ENCODE results near the gene GNAL.

GNAL gene

GRCh38 chr18:11780042-11780441, 91.0 kb downstream of the GNAL start:
- no peaks in the 10 kb centered on the region for H3K4me1 Mint-ChIP-seq (ENCODE audit: low read depth)
- H3K27ac Mint-ChIP-seq: no peak overlapping the region
- H3K36me3 Mint-ChIP-seq (ENCODE audit: low read depth): no peaks in the 10 kb centered on the region
- DNase-seq (ENCODE audit: low spot score): no peak
- no peak overlapping the region for H3K4me3 Mint-ChIP-seq
- no peaks in the 10 kb centered on the region for H3K9me3 Mint-ChIP-seq
- H3K27me3 Mint-ChIP-seq (ENCODE audit: low read depth): peaks cover 19% of the 10 kb centered on the region

GRCh38 chr18:11783716-11784331, 94.8 kb downstream of the GNAL start:
- no peak overlapping the region for H3K27ac Mint-ChIP-seq
- no peak overlapping the region for H3K4me3 Mint-ChIP-seq
- peaks cover 18% of the 10 kb centered on the region for H3K27me3 Mint-ChIP-seq (ENCODE audit: low read depth)
- no peaks in the 10 kb centered on the region for H3K9me3 Mint-ChIP-seq
- DNase-seq (ENCODE audit: low spot score): no peak
- H3K36me3 Mint-ChIP-seq (ENCODE audit: low read depth): no peaks in the 10 kb centered on the region
- H3K4me1 Mint-ChIP-seq (ENCODE audit: low read depth): no peaks in the 10 kb centered on the region

DNA sequence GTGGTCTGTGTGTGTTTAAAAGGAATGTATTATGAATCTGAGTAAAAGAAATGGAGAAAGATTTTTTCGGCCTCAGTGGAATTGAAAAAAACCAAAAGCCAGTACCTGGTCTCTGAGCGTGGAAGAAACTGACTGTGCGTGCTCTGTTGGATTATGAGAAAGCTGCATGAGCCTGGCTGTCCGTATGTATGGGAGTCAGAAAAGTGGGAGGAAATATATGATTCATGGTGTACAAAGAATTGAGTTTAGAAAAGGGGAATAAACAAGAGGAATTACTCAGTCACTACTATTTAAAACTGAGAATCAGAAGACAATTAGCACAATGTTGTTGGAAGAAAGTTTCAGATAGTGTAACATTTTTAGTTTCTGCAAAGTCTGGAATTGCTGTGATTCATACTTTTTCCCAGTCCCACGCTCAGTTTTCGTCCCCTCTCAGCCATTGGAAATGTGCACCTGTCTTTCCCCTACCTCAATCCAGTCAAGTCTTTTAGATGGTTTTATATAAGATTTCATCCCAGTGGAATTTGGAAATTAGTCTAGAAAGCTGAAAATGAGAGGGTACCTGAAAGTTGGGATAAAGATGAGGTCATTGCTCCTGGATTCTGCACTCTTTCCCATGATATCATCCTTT, 95.7 kb downstream of the GNAL start:
- no peak for DNase-seq (ENCODE audit: low spot score)
- no peak overlapping the region for H3K27ac Mint-ChIP-seq
- no peaks in the 10 kb centered on the region for H3K9me3 Mint-ChIP-seq
- H3K36me3 Mint-ChIP-seq (ENCODE audit: low read depth): no peaks in the 10 kb centered on the region
- H3K4me1 Mint-ChIP-seq (ENCODE audit: low read depth): no peaks in the 10 kb centered on the region
- no peak overlapping the region for H3K4me3 Mint-ChIP-seq
- peaks cover 13% of the 10 kb centered on the region for H3K27me3 Mint-ChIP-seq (ENCODE audit: low read depth)

DNA sequence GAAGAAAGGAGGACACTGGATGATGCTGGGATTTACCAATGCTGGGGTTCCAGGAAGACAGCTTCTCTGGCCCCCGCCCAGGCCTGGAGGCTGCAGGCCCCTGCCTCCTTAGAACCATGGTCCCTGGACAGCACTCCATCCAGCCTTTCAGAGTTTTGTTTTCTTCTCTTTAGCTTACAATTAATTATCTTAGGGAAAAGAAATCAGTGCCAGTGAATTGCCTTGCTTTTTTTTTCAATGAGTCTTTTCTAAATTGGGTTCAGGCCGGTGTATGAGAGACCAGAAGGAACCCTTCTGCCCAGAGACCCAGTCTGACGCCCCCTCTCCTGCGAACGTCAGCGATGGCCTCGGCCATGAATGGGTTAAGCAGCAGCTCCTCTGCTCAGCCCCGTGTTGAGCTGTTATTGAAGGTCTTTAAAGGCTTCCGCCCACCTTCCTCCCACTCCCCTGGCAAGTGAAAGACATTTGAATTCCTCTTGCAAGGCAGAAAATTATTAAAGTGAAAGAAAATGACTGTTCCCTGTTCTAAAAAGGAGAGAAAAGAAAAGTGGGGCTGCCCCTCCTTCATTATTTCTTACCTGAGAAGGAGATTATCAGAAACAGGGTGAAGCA, 96.5 kb downstream of the GNAL start:
- Mint-ChIP-seq H3K4me3 (no peak overlapping the region), H3K9me3 (no peaks in the 10 kb centered on the region), H3K4me1 (ENCODE audit: low read depth) (no peaks in the 10 kb centered on the region), H3K36me3 (ENCODE audit: low read depth) (no peaks in the 10 kb centered on the region), H3K27ac (no peak overlapping the region), H3K27me3 (ENCODE audit: low read depth) (peaks cover 9% of the 10 kb centered on the region)
- DNase-seq (ENCODE audit: low spot score): no peak

- H3K4me3 Mint-ChIP-seq: no peak overlapping the region
- H3K36me3 Mint-ChIP-seq (ENCODE audit: low read depth): no peaks in the 10 kb centered on the region
- H3K27me3 Mint-ChIP-seq (ENCODE audit: low read depth): peaks cover 2% of the 10 kb centered on the region
- no peaks in the 10 kb centered on the region for H3K9me3 Mint-ChIP-seq
- H3K27ac Mint-ChIP-seq: no peak overlapping the region
- no peaks in the 10 kb centered on the region for H3K4me1 Mint-ChIP-seq (ENCODE audit: low read depth)
- no peak for DNase-seq (ENCODE audit: low spot score)
These were observed 100.8 kb downstream of the GNAL start for GRCh38 chr18:11789716-11790510.

DNA sequence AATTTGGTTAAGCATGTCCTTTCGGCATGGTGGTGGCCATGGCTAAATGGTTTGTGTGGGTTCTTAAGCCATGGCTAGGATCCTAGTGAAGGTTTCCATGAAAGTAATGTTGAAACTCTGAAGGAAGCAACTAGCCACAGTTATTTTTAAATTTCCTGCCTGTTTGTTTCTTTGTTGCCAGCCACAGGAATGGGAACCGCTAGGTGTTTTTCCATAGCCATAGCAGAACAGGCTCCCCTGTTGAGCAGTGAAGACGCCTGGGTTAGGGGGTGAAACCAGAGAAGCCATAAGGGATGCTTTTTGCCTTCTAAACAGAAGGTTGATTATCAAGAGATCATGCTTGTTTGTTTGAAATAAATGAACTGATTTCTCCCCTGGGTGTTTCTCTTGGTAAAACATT, 102.1 kb downstream of the GNAL start:
- H3K27ac Mint-ChIP-seq: no peak overlapping the region
- no peak overlapping the region for H3K4me3 Mint-ChIP-seq
- no peaks in the 10 kb centered on the region for H3K9me3 Mint-ChIP-seq
- no peaks in the 10 kb centered on the region for H3K36me3 Mint-ChIP-seq (ENCODE audit: low read depth)
- DNase-seq (ENCODE audit: low spot score): no peak
- no peaks in the 10 kb centered on the region for H3K4me1 Mint-ChIP-seq (ENCODE audit: low read depth)
- H3K27me3 Mint-ChIP-seq (ENCODE audit: low read depth): peaks cover under 1% of the 10 kb centered on the region

- H3K9me3 Mint-ChIP-seq: no peaks in the 10 kb centered on the region
- no peaks in the 10 kb centered on the region for H3K4me1 Mint-ChIP-seq (ENCODE audit: low read depth)
- no peak for DNase-seq (ENCODE audit: low spot score)
- H3K4me3 Mint-ChIP-seq: no peak overlapping the region
- H3K36me3 Mint-ChIP-seq (ENCODE audit: low read depth): no peaks in the 10 kb centered on the region
- no peak overlapping the region for H3K27ac Mint-ChIP-seq
- no peaks in the 10 kb centered on the region for H3K27me3 Mint-ChIP-seq (ENCODE audit: low read depth)
These were observed 103.6 kb downstream of the GNAL start for GRCh38 chr18:11792632-11793031.

DNA sequence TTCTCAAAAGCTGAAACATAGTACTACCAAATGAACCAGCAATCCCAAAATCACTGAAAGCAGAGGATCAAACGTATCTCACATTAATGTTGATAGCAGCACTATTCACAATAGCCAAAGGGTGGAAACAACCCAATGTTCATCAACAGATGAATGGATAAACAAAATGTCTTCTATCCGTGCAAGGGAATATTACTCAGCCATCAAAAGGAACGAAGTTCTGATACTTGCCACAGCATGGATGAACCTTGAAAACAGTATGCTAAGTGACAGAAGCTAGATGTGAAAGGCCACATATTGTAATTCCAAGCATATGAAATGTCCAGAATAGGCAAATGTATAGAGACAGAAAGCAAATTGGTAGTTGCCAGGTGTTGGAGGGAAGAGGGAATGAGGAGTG, 105.1 kb downstream of the GNAL start:
- no peaks in the 10 kb centered on the region for H3K9me3 Mint-ChIP-seq
- H3K4me3 Mint-ChIP-seq: no peak overlapping the region
- no peak overlapping the region for H3K27ac Mint-ChIP-seq
- no peaks in the 10 kb centered on the region for H3K4me1 Mint-ChIP-seq (ENCODE audit: low read depth)
- no peaks in the 10 kb centered on the region for H3K27me3 Mint-ChIP-seq (ENCODE audit: low read depth)
- DNase-seq (ENCODE audit: low spot score): no peak
- no peaks in the 10 kb centered on the region for H3K36me3 Mint-ChIP-seq (ENCODE audit: low read depth)

- no peak for DNase-seq (ENCODE audit: low spot score)
- Mint-ChIP-seq H3K4me3 (no peak overlapping the region), H3K9me3 (no peaks in the 10 kb centered on the region), H3K27me3 (ENCODE audit: low read depth) (no peaks in the 10 kb centered on the region), H3K36me3 (ENCODE audit: low read depth) (no peaks in the 10 kb centered on the region), H3K27ac (no peak overlapping the region), H3K4me1 (ENCODE audit: low read depth) (no peaks in the 10 kb centered on the region)
These were observed 106.9 kb downstream of the GNAL start for GRCh38 chr18:11795916-11796315.

DNA sequence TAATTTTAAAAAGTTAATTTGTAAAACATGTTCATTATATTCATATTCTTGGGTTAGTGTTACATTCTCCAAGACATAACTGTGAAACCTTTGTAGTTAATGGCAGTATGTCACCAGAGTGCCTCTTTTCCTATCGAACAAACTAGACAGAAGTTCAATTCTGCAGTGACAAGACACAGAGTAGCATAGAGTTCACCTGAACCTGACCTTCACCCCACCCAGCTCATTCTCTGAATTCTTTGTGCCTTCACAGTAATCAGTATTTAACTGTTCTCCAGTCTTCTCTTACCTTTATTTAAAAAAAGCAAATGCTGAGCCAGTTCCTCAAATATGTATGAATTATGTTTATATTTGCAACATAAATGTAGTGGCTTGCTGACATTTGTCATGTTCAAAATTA, 109.2 kb downstream of the GNAL start:
- no peak for DNase-seq (ENCODE audit: low spot score)
- H3K36me3 Mint-ChIP-seq (ENCODE audit: low read depth): no peaks in the 10 kb centered on the region
- H3K4me1 Mint-ChIP-seq (ENCODE audit: low read depth): no peaks in the 10 kb centered on the region
- H3K27me3 Mint-ChIP-seq (ENCODE audit: low read depth): no peaks in the 10 kb centered on the region
- H3K9me3 Mint-ChIP-seq: no peaks in the 10 kb centered on the region
- no peak overlapping the region for H3K27ac Mint-ChIP-seq
- no peak overlapping the region for H3K4me3 Mint-ChIP-seq

DNA sequence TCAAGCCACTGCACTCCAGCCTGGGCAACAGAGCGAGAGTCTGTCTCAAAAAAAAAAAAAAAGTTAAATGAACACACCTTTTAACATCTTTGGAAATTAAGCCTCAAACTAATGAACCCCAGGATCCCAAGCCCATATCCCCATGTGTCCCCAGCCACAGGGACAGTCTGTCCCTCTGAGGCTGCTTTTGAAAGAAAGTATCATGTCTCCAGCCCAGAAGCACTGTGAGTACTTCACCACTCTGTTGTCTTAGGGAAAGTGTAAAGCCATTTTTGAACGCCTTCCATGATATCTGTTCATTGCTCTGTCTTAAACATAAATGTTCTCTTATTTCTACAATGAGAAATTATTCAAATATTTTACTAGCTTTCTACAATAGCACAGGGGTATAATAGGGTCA, 110.0 kb downstream of the GNAL start:
- no peak for DNase-seq (ENCODE audit: low spot score)
- Mint-ChIP-seq H3K4me1 (ENCODE audit: low read depth) (no peaks in the 10 kb centered on the region), H3K9me3 (no peaks in the 10 kb centered on the region), H3K27ac (no peak overlapping the region), H3K36me3 (ENCODE audit: low read depth) (no peaks in the 10 kb centered on the region), H3K27me3 (ENCODE audit: low read depth) (no peaks in the 10 kb centered on the region), H3K4me3 (no peak overlapping the region)

DNA sequence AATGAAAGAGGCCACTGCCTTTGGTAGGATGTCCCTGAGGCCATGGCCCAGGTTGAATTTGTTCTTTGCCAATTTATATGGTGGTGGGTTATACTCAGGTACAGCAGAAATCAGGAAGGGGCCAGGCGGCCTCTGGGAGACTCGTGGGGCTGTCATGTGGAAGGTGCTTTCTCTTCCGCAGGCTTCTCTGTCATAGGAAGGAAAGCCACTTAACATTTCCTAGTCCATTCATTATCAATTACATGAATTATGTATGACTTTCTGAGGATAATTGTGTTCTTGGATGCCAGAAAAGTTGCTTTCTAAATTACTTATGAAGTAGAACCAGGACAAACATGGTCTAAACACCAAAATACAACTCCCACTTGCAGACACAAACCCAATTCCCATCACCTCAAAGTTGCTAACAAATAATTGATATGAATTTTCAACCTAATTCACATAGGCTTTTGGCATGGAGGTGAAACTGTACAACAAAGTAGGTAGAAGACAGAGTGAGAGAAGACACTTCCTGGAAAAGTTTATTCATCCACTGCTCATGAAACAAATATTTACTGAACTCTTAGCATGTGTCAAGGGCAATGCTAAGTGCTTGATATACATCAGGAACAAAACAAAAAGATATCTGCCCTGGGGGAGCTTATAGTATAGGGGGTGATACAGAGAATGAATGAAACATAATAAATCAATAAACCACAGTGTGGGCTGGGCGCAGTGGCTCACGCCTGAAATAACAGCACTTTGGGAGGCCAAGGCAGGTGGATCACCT, 111.7 kb downstream of the GNAL start:
- Mint-ChIP-seq H3K4me1 (ENCODE audit: low read depth) (no peaks in the 10 kb centered on the region), H3K27me3 (ENCODE audit: low read depth) (no peaks in the 10 kb centered on the region), H3K9me3 (no peaks in the 10 kb centered on the region), H3K27ac (no peak overlapping the region), H3K36me3 (ENCODE audit: low read depth) (no peaks in the 10 kb centered on the region), H3K4me3 (no peak overlapping the region)
- DNase-seq (ENCODE audit: low spot score): no peak

DNA sequence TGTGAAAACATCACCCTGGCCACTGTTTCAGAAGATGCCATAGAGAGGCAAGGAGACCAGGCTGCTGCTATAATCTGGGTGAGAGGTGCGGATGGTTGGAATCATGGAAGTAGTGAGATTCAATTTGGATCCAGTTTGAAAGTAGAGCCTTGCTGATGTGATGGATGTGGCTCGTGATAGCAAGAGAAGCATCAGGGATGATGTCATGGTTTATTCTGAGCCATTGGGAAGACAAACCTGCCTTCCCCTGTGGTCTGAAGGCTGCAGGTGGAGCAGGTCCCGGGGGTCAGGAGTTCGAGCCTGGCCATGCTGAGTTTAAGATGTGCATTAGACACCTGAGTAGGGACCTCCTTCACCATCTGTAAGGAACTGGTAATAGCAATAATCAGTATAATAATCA, 112.5 kb downstream of the GNAL start:
- no peak for DNase-seq (ENCODE audit: low spot score)
- Mint-ChIP-seq H3K36me3 (ENCODE audit: low read depth) (no peaks in the 10 kb centered on the region), H3K27ac (no peak overlapping the region), H3K27me3 (ENCODE audit: low read depth) (no peaks in the 10 kb centered on the region), H3K4me1 (ENCODE audit: low read depth) (no peaks in the 10 kb centered on the region), H3K9me3 (no peaks in the 10 kb centered on the region), H3K4me3 (no peak overlapping the region)

DNA sequence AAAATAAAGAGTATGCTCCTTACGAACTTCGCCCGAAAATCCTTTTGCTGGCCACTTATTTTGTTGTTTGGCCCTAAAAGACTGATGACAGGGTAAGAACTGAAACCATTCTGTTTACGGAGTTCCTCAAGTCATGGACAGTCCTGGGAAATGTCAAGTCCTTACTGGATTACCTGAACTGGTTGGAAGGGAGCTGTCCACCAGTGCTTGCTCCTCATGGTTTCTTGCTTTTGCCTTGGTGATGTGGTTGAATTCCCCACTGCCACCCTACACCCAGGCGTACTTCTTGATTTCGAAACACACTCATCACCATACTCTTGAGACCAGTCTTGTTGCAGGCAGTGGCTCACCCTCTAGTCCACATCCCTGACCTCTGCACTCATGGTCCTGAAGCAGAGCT, 113.1 kb downstream of the GNAL start:
- Mint-ChIP-seq H3K27ac (no peak overlapping the region), H3K36me3 (ENCODE audit: low read depth) (no peaks in the 10 kb centered on the region), H3K9me3 (no peaks in the 10 kb centered on the region), H3K27me3 (ENCODE audit: low read depth) (no peaks in the 10 kb centered on the region), H3K4me1 (ENCODE audit: low read depth) (no peaks in the 10 kb centered on the region), H3K4me3 (no peak overlapping the region)
- no peak for DNase-seq (ENCODE audit: low spot score)

All from T-helper 2 cell treated with Interferon-gamma antibody and Interleukin-4, amounts not matched to agents 5 μg/mL and 100 μg/mL, for 36 hours (primary cell).